Esophagus squamous epithelium (tissue), 5 donors: ENCODE results near the gene TBC1D20. TPM values are rescaled to one million over a fixed set of nuclear protein-coding genes. Genes with fewer than 3 reads are reported as not detected.
A peak's percentile ranks its signal among the peaks of the same experiment; 100 is the strongest.

ENCODE experiments used
- DNase-seq: peaks from one replicate; lab custom pipeline; 2025; lab: John Stamatoyannopoulos, UW
- H3K27ac ChIP-seq, 4 donors: fragments of 200-600 bp; sonication (generic); one replicate each; pipeline ENCODE4 v1.5.1; 2016 to 2019; ENCODE audit warnings: mild to moderate bottlenecking in 1 of 4
- H3K27me3 ChIP-seq, 4 donors: fragments of 200-600 bp; sonication (generic); 1 replicate in 3 of 4; 2 replicates in 1 of 4; pipeline versions ENCODE4 v1.5.1 to v1.6.0; 2017 to 2021; ENCODE audit warnings: antibody characterized with exemption in 1 of 4
- H3K36me3 ChIP-seq, 3 donors: fragments of 200-600 bp; sonication (generic); one replicate each; pipeline ENCODE4 v1.5.1; 2016 to 2019
- H3K4me1 ChIP-seq, 3 donors: fragments of 200-600 bp; sonication (generic); one replicate each; pipeline ENCODE4 v1.5.1; 2017 to 2019
- H3K4me3 ChIP-seq, 4 donors: fragments of 200-600 bp; sonication (generic); 1 replicate in 3 of 4; 2 replicates in 1 of 4; pipeline ENCODE4 v1.5.1; 2016 to 2019; ENCODE audit warnings: mild to moderate bottlenecking in 2 of 4, moderate library complexity in 1 of 4
- H3K9me3 ChIP-seq, 3 donors: fragments of 200-600 bp; sonication (generic); one replicate each; pipeline ENCODE4 v1.5.1; 2016 to 2019
- CTCF ChIP-seq, 6 experiments: fragments of 450-650 bp in 4 of 6; fragments of 200-600 bp in 2 of 6; sonication (generic) in 2 of 6; IDR thresholded peaks; one replicate each; pipeline ENCODE4 v1.5.1; 2016 to 2019; ENCODE audit warnings: antibody characterized with exemption in 6 of 6, mild to moderate bottlenecking in 4 of 6, moderate library complexity in 4 of 6
- POLR2A ChIP-seq, 4 donors: fragments of 450-650 bp; IDR thresholded peaks; one replicate each; pipeline ENCODE4 v1.6.1; 2017; ENCODE audit warnings: antibody characterized with exemption in 4 of 4, mild to moderate bottlenecking in 4 of 4, moderate library complexity in 3 of 4
- WGBS, 2 donors: methylation state at CpG; one replicate each; pipeline ENCODE4 v1.1.5; 2018; 5-methylcytosine and 5-hydroxymethylcytosine counted together
- intact Hi-C: fragments of 100-400 bp; cut with DNase I; formaldehyde crosslinking; loops from one replicate; pipeline ENCODE4 v1.15.0; 2022
- total RNA-seq, 4 donors: library from RNA; depleted of rRNA; stranded (reverse); fragments of >200 nt; gene quantifications; one replicate each; pipeline ENCODE4 v1.1.0, GENCODE V29; 2016
- donor health status: DM: yes; HTN: yes; CAD: no.

The TBC1D20 gene
- total RNA-seq, 4 donors from 2014 or later, result 18.1 to 33.2 (median 26.0) TPM

- TF ChIP-seq POLR2A (IDR thresholded peaks at IDR 0.05) (no peak), CTCF (IDR thresholded peaks at IDR 0.05) (no peak)
- no peak for DNase-seq
- 70 to 71% methylated on average over 10 to 12 of the region's 14 CpGs for WGBS, 2 donors
Observed at GRCh38 chr20:409697-410559, 52.4 kb downstream of the TBC1D20 start.

GRCh38 chr20:408843-409696 lies 53.3 kb downstream of the TBC1D20 start:
- Histone ChIP-seq H3K36me3 (peaks cover 0 to 29% (median 7%) of the 10 kb centered on the region in 3 donors), H3K4me3 (peak overlapping the region; percentile 85 to 99 (median 92)), H3K27me3 (no peaks in the 10 kb centered on the region), H3K4me1 (peaks cover 17 to 40% (median 17%) of the 10 kb centered on the region in 3 donors), H3K9me3 (no peaks in the 10 kb centered on the region), H3K27ac (peak overlapping the region; percentile 94 to 99 (median 98))
- intact Hi-C loops, result no loop called here
- WGBS, 2 donors, result 7 to 8% methylated on average over 5 to 7 of the region's 7 CpGs
- DNase-seq, result no peak
- TF ChIP-seq POLR2A (IDR thresholded peaks at IDR 0.05) (no peak), CTCF (IDR thresholded peaks at IDR 0.05) (no peak)

More at GRCh38 chr20:409697-410559, 52.4 kb downstream of the TBC1D20 start:
- intact Hi-C loops, result no loop called here
- Histone ChIP-seq H3K4me3 (peak overlapping the region in 2 of 4 donors; percentile 88 to 97), H3K27me3 (no peaks in the 10 kb centered on the region), H3K9me3 (no peaks in the 10 kb centered on the region), H3K4me1 (peaks cover 17 to 40% (median 17%) of the 10 kb centered on the region in 3 donors), H3K36me3 (peaks cover 0 to 30% (median 7%) of the 10 kb centered on the region in 3 donors), H3K27ac (peak overlapping the region; percentile 12 to 99 (median 96))

- Histone ChIP-seq H3K27ac (peak within 1 kb of the TSS; percentile 94 to 99 (median 98)), H3K4me1 (peaks cover 17 to 36% (median 17%) of the 10 kb centered on the region in 3 donors), H3K36me3 (peaks cover 0 to 29% (median 7%) of the 10 kb centered on the region in 3 donors), H3K4me3 (peak within 1 kb of the TSS; percentile 85 to 99 (median 92)), H3K27me3 (no peaks in the 10 kb centered on the region), H3K9me3 (no peaks in the 10 kb centered on the region)
- 0% methylated on average over 13 of the region's 87 CpGs; no CpG with 5 or more reads in 1 of the 2 donors for WGBS, 2 donors
- TF ChIP-seq CTCF (IDR thresholded peaks at IDR 0.05) (no peak), POLR2A (IDR thresholded peaks at IDR 0.05) (peak in 2 of 4 donors; percentile 26 to 39)
- intact Hi-C loops, result no loop called here
- no peak for DNase-seq
Observed at GRCh38 chr20:407953-408842, 54.1 kb downstream of the TBC1D20 start, which contains the start of gene RBCK1. Gene RBCK1, plus strand, starts transcription at chr20:408299. Its CDS starts 459 bp downstream, at chr20:408758.

- Histone ChIP-seq H3K4me1 (peaks cover 17 to 30% (median 17%) of the 10 kb centered on the region in 3 donors), H3K36me3 (peaks cover 0 to 24% (median 7%) of the 10 kb centered on the region in 3 donors), H3K27me3 (no peaks in the 10 kb centered on the region), H3K27ac (peak overlapping the region; percentile 94 to 99 (median 98)), H3K4me3 (peak overlapping the region; percentile 85 to 99 (median 92)), H3K9me3 (no peaks in the 10 kb centered on the region)
- intact Hi-C loops, result no loop called here
- 11 to 16% methylated on average over 24 to 25 of the region's 45 CpGs for WGBS, 2 donors
- TF ChIP-seq POLR2A (IDR thresholded peaks at IDR 0.05) (peak in 1 of 4 donors; percentile 43), CTCF (IDR thresholded peaks at IDR 0.05) (peak in 4 of 6 experiments; percentile 11 to 35 (median 20))
- no peak for DNase-seq
Observed at GRCh38 chr20:407133-407952, 55.0 kb downstream of the TBC1D20 start.
